H1 (cell line): ENCODE measurements around the gene OTUD3.

Experiments used
- CHD7 ChIP-seq: fragments of 300-600 bp; sonication (generic); IDR thresholded peaks from 2 replicates; pipeline ENCODE4 v1.7.1; 2012; ENCODE audit warnings: low read length, moderate library complexity, mild to moderate bottlenecking, inconsistent platforms; ENCODE audit not compliant: insufficient replicate concordance
- EP300 ChIP-seq, 2 experiments: IDR thresholded peaks; 1 replicate in 1 of 2; 2 replicates in 1 of 2; pipeline ENCODE4 v1.6.1; 2011 to 2012; ENCODE audit warnings: low read depth in 2 of 2, low read length in 2 of 2, mild to moderate bottlenecking in 2 of 2, borderline replicate concordance in 1 of 2, inconsistent platforms in 1 of 2, moderate library complexity in 1 of 2
- JUN ChIP-seq: IDR thresholded peaks from 2 replicates; pipeline ENCODE4 v1.6.1; 2011; ENCODE audit warnings: low read depth, mild to moderate bottlenecking, improper control_type of control experiment, low read length
- TF ChIP-seq, protein P1 (sequence below), 3 experiments: IDR thresholded peaks; 1 replicate in 2 of 3; 2 replicates in 1 of 3; pipeline versions ENCODE4 v1.5.1 to v1.6.1; 2011; ENCODE audit warnings: low read length in 3 of 3, mild to moderate bottlenecking in 3 of 3, inconsistent platforms in 2 of 3, low read depth in 1 of 3, moderate library complexity in 1 of 3; ENCODE audit not compliant: insufficient read depth in 1 of 3; ENCODE audit errors: control extremely low read depth in 1 of 3

DNA sequence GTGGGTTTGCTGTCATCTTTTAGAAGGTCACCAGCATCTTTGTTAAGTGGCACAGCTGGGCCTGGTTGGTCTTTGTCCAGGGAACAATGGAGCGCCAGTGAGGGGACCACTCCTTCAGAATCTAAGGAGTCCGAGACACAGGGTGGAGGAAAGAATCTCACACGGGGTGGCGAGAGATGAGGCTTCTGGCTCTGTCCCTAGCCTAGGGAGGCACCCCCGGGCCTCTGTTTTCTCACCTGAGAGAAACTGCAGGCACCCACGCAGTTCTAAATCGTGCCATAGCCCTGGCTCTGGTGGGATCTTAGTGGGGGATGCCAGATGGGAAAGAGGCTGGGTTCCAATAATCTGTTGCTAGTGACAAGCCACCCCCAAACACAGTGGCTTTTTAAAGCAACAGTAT is 52.1 kb downstream of the OTUD3 start:
- TF ChIP-seq, protein P1, sequence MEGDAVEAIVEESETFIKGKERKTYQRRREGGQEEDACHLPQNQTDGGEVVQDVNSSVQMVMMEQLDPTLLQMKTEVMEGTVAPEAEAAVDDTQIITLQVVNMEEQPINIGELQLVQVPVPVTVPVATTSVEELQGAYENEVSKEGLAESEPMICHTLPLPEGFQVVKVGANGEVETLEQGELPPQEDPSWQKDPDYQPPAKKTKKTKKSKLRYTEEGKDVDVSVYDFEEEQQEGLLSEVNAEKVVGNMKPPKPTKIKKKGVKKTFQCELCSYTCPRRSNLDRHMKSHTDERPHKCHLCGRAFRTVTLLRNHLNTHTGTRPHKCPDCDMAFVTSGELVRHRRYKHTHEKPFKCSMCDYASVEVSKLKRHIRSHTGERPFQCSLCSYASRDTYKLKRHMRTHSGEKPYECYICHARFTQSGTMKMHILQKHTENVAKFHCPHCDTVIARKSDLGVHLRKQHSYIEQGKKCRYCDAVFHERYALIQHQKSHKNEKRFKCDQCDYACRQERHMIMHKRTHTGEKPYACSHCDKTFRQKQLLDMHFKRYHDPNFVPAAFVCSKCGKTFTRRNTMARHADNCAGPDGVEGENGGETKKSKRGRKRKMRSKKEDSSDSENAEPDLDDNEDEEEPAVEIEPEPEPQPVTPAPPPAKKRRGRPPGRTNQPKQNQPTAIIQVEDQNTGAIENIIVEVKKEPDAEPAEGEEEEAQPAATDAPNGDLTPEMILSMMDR (IDR thresholded peaks at IDR 0.05; ENCODE audit: control extremely low read depth in 1 of 3, insufficient read depth in 1 of 3, low read depth in 1 of 3, low read length in 3 of 3) = no peak
- TF ChIP-seq EP300 (IDR thresholded peaks at IDR 0.05; ENCODE audit: borderline replicate concordance in 1 of 2, low read depth in 2 of 2, low read length in 2 of 2) = no peak
- TF ChIP-seq JUN = no peak
- TF ChIP-seq CHD7 = no peak
